ENCODE results near the gene ANKRD6.

Gene ANKRD6

DNA sequence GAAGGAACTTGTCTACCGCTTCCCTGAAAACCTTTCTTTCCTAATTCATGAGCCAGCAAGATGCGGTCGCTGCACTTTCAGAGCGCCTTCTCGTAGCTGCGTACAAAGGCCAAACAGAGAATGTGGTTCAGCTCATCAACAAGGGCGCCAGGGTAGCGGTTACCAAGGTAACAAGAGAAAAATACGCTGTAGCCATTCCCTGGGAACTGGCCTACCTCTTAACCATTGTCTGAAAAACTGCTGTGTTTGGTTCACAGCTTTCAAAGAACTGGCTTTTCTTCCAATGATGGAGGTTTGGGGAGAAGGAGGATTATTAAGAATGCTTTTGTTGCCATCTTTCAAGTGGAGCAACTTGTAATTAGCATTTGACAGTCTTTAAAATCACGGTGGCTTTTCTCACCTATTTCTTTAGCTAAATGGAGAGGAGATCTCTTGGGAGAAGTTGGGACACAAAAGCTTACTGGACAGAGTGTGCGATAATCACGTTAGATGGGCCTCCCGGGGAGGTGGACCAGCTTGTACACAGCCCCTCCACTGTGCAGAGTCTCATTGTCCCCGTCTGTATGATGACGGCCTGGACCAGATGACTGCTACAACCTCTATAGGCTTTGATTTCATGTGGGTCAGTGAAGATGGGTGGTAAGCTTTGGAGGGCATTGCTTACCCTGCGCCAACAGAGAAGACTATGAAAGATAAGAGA lies 134.1 kb downstream of the ANKRD6 start:
- TF ChIP-seq, protein P1, sequence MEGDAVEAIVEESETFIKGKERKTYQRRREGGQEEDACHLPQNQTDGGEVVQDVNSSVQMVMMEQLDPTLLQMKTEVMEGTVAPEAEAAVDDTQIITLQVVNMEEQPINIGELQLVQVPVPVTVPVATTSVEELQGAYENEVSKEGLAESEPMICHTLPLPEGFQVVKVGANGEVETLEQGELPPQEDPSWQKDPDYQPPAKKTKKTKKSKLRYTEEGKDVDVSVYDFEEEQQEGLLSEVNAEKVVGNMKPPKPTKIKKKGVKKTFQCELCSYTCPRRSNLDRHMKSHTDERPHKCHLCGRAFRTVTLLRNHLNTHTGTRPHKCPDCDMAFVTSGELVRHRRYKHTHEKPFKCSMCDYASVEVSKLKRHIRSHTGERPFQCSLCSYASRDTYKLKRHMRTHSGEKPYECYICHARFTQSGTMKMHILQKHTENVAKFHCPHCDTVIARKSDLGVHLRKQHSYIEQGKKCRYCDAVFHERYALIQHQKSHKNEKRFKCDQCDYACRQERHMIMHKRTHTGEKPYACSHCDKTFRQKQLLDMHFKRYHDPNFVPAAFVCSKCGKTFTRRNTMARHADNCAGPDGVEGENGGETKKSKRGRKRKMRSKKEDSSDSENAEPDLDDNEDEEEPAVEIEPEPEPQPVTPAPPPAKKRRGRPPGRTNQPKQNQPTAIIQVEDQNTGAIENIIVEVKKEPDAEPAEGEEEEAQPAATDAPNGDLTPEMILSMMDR (IDR thresholded peaks at IDR 0.05; ENCODE audit: control insufficient read depth, insufficient read depth, low read depth, low read length, missing control alignments): no peak
- no peak overlapping the region for H3K4me3 ChIP-seq (ENCODE audit: control insufficient read depth, low read depth, low read length)
- DNase-seq (ENCODE audit: low read depth): no peak

DNA sequence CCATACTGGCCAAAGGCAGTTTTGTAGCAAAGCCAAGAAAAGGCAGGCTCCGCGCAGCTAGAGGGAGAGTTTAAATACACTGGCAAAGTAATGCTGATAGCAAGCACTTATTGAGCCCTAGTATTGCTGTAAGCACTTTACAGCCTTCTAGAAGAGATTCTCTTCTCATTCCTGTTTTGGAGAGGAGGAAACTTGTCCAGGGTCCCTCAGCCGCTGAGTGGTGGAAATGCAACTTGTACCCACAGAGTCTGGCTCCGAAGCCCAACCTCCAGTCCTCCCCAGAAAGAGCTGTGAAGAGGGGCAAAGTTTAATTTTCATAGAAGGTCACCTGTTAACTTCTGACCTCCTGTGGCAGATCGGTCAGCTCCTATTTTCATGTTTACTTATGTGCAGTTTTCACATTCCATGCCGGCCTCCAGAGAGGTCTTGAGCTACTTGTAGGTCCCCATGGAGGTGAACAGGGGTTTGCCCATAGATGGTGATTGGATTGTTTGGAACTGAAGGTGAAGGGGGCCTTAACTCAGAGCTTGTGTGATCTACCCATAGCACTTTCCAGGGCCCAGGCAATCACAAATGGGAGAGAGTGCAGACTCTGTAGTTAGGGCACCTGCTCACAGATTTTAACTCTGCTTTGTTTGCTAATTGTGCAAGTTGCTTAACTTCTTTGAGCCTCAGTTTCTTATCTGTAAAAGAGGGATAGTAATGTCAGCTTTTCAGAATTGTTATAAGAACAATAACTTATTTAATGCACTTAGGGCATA lies 134.9 kb downstream of the ANKRD6 start:
- no peak overlapping the region for H3K4me3 ChIP-seq (ENCODE audit: control insufficient read depth, low read depth, low read length)
- TF ChIP-seq, protein P1 (IDR thresholded peaks at IDR 0.05; ENCODE audit: control insufficient read depth, insufficient read depth, low read depth, low read length, missing control alignments): no peak
- no peak for DNase-seq (ENCODE audit: low read depth)

DNA sequence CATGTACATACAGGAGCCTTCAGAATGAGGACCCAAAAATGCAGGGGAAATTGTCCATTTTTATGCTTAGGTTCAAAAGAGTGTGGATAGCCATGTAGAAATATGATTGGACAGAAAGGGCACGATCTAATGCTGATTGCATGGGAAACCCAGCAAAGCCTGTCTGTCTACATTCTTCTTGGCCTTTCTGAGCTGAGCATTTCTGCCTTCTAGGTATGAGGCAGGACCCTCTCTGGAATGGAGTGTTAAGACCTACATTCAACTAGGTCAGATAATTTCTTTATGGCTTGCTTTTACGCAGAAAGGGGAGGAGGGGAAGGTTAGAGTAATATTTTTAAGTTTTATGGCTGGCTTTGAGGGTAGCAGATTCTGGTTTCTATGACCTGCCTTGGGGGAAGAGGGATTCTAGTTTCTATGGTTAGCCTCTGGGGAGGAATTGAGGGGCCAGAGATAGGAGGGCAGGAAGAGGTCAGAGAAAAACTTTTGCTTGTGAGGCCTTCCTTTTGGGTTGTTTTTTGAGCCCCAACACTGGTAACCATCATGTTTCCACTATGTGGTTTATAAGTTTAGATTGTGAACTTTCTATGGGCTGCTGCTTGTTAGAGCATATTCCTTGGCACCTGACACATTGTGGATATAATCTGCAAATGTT lies 142.1 kb downstream of the ANKRD6 start:
- no peak overlapping the region for H3K4me3 ChIP-seq (ENCODE audit: control insufficient read depth, low read depth, low read length)
- no peak for DNase-seq (ENCODE audit: low read depth)
- TF ChIP-seq, protein P1 (IDR thresholded peaks at IDR 0.05; ENCODE audit: control insufficient read depth, insufficient read depth, low read depth, low read length, missing control alignments): no peak

DNA sequence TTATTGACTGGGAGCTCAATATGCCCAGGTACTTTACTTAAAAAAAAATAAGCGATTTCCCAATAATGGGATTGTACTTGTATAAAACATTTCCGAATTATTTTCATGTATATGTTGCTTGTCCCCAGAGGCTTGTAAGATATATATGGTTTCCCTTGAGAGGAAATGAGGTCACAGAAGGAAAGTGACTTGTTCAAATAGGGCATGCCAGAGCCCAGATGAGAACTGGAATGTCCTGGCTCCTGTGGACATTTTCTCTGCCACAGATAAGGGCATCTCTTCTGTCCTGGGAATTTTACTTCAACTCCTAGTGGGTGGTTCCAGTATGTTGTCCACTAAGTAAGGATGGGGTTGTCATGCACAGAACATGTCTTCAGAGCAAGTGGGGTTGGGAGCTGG lies 142.6 kb downstream of the ANKRD6 start:
- TF ChIP-seq, protein P1 (IDR thresholded peaks at IDR 0.05; ENCODE audit: control insufficient read depth, insufficient read depth, low read depth, low read length, missing control alignments): no peak
- DNase-seq (ENCODE audit: low read depth): no peak
- no peak overlapping the region for H3K4me3 ChIP-seq (ENCODE audit: control insufficient read depth, low read depth, low read length)

- TF ChIP-seq, protein P1 (IDR thresholded peaks at IDR 0.05; ENCODE audit: control insufficient read depth, insufficient read depth, low read depth, low read length, missing control alignments): no peak
- no peak for DNase-seq (ENCODE audit: low read depth)
- H3K4me3 ChIP-seq (ENCODE audit: control insufficient read depth, low read depth, low read length): no peak overlapping the region
These were observed 148.2 kb downstream of the ANKRD6 start for GRCh38 chr6:89580997-89581666.

DNA sequence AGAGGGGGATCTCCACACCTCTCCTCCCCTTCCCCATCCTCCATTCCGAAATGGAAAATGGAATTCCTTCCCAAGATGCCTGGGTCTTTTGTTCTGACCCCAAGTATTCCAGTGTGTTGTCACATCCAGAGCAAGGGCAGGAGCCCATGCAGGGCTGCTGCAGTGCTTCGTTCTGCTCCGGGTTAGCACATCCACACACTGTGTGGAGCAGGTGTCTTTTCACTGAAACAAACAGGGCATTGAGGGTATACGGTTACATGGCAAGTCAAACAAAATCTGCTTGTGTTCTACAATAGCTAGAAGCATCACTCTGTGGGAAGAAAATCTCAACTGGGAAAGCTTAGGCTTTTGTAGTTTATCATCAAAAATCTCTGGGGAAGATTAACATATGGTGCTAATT lies 148.7 kb downstream of the ANKRD6 start:
- no peak overlapping the region for H3K4me3 ChIP-seq (ENCODE audit: control insufficient read depth, low read depth, low read length)
- DNase-seq (ENCODE audit: low read depth): no peak
- TF ChIP-seq, protein P1 (IDR thresholded peaks at IDR 0.05; ENCODE audit: control insufficient read depth, insufficient read depth, low read depth, low read length, missing control alignments): no peak

All from AG09309 (cell line).